ENCODE results near the gene TSPAN18.

DNA sequence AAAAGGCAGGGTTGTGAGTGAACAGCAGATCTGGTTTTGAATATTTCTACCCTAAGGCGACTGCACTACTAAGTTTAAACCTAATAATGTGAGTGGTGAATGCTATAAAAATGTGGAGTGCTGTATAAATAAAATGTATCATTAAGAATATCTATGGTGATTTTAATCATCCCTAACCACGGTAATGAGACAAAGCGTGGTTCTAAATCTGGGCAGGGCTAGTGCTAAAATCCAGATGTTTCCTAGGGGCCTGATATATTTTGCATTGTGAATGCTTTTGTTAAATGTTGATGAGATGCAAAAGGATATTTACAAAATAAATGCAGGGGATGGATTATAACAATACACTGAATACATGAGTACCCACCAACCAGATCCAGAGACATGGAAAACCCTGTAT, 58.1 kb downstream of the TSPAN18 start:
- TF ChIP-seq POLR2A (IDR thresholded peaks at IDR 0.05) (no peak), CTCF (IDR thresholded peaks at IDR 0.05) (no peak), EP300 (IDR thresholded peaks at IDR 0.05) (no peak)

All from stomach (tissue), 4 donors.